NCI-H748 (cell line): ENCODE results near the gene RPL3.
"Not testable (repeated sequence)": the region's sequence is repeated elsewhere in the genome, so short reads cannot be mapped to it uniquely, and the experiment has no call there.

Experiments used
- DNase-seq: peaks from one replicate; lab custom pipeline; 2025; ENCODE audit not compliant: unreplicated experiment; lab: John Stamatoyannopoulos, UW

RPL3 gene

GRCh38 chr22:39352306-39352891 is 33.0 kb upstream of the RPL3 start:
- DNase-seq: no peak

- DNase-seq: no peak
Observed at GRCh38 chr22:39351689-39352214, 32.3 kb upstream of the RPL3 start.

- DNase-seq: no peak
Observed at GRCh38 chr22:39350757-39351688, 31.6 kb upstream of the RPL3 start.

- no peak for DNase-seq
Observed at GRCh38 chr22:39349967-39350726, 30.7 kb upstream of the RPL3 start, which contains the start of gene SYNGR1. SYNGR1 (plus strand) TSS chr22:39349991; CDS start chr22:39350011, 20 bp downstream.

- DNase-seq: peak; percentile 61
Observed at GRCh38 chr22:39349506-39349966, 30.1 kb upstream of the RPL3 start.

- peak; percentile 51 for DNase-seq
Observed at GRCh38 chr22:39348909-39349505, 29.6 kb upstream of the RPL3 start.

GRCh38 chr22:39345231-39345630 is 25.8 kb upstream of the RPL3 start:
- no peak for DNase-seq

GRCh38 chr22:39344046-39344390 is 24.6 kb upstream of the RPL3 start:
- DNase-seq: no peak

GRCh38 chr22:39343259-39344045 is 24.0 kb upstream of the RPL3 start:
- DNase-seq: peak; percentile 50

- DNase-seq: no peak
Observed at GRCh38 chr22:39341179-39341578, 21.8 kb upstream of the RPL3 start.

GRCh38 chr22:39339775-39340174 is 20.4 kb upstream of the RPL3 start:
- not testable (repeated sequence) for DNase-seq

- no peak for DNase-seq
Observed at GRCh38 chr22:39336411-39336810, 17.0 kb upstream of the RPL3 start.

GRCh38 chr22:39332441-39333064 is 13.1 kb upstream of the RPL3 start:
- no peak for DNase-seq

- DNase-seq: not testable (repeated sequence)
Observed at GRCh38 chr22:39330553-39330952, 11.1 kb upstream of the RPL3 start.

- DNase-seq: no peak
Observed at GRCh38 chr22:39327995-39328754, 8.8 kb upstream of the RPL3 start.

- no peak for DNase-seq
Observed at GRCh38 chr22:39325392-39325932, 6.0 kb upstream of the RPL3 start.

GRCh38 chr22:39320616-39321029 is 1.2 kb upstream of the RPL3 start:
- not testable (repeated sequence) for DNase-seq

- peak; percentile 52 for DNase-seq
Observed at GRCh38 chr22:39318507-39319283, 728 bp downstream of the RPL3 start.
